CD4-positive, alpha-beta memory T cell (primary cell): Measurements from ENCODE around the gene SLC6A17. TPM values are rescaled to one million over a fixed set of nuclear protein-coding genes. Genes with fewer than 3 reads are reported as not detected.

Experiments used
- CTCF ChIA-PET: fragments of 350-600 bp; sonication (Branson Sonifier 250); formaldehyde crosslinking; loops from one replicate; lab custom pipeline; 2021; ENCODE audit warnings: inconsistent platforms; ENCODE audit not compliant: partially characterized antibody; lab: Charles Lee
- POLR2A ChIA-PET: fragments of 350-600 bp; sonication (Branson Sonifier 250); formaldehyde crosslinking; loops from one replicate; lab custom pipeline; 2021; ENCODE audit not compliant: partially characterized antibody; lab: Charles Lee
- DNase-seq, 5 donors: peaks; one replicate each; pipeline versions ENCODE4 v3.0.0 to v3.0.0-alpha.2; 2020 to 2022; ENCODE audit warnings: mixed read lengths in 1 of 5
- H3K27ac ChIP-seq: one replicate; pipeline ENCODE4 v1.7.0; 2013; ENCODE audit warnings: low read depth, low read length
- H3K27me3 ChIP-seq: 2 replicates; pipeline ENCODE4 v1.7.0; 2013; ENCODE audit warnings: mild to moderate bottlenecking, low read length, moderate library complexity; ENCODE audit not compliant: insufficient read depth
- H3K36me3 ChIP-seq: 2 replicates; pipeline ENCODE4 v1.7.0; 2013; ENCODE audit warnings: mild to moderate bottlenecking, low read length, moderate library complexity; ENCODE audit not compliant: insufficient read depth
- H3K4me1 ChIP-seq: 2 replicates; pipeline ENCODE4 v1.7.0; 2013; ENCODE audit warnings: mild to moderate bottlenecking, low read length, moderate library complexity; ENCODE audit not compliant: insufficient read depth
- H3K4me3 ChIP-seq, 2 donors: one replicate each; pipeline ENCODE4 v1.7.0; 2013; ENCODE audit warnings: low read length in 2 of 2, mild to moderate bottlenecking in 1 of 2
- H3K9me3 ChIP-seq, 2 donors: one replicate each; pipeline ENCODE4 v1.7.0; 2013; ENCODE audit warnings: low read length in 2 of 2, control low read depth in 1 of 2; ENCODE audit not compliant: control insufficient read depth in 1 of 2
- H3K27ac Mint-ChIP-seq, 7 donors: one replicate each; pipeline ENCODE4 v1.8.0; 2020 to 2021; ENCODE audit warnings: mixed read lengths in 7 of 7, mild to moderate bottlenecking in 6 of 7, inconsistent platforms in 3 of 7, moderate library complexity in 3 of 7
- H3K27me3 Mint-ChIP-seq, 2 donors: one replicate each; pipeline ENCODE4 v1.8.0; 2020 to 2021; ENCODE audit warnings: mixed read lengths in 2 of 2
- H3K36me3 Mint-ChIP-seq, 2 donors: one replicate each; pipeline ENCODE4 v1.8.0; 2020 to 2021; ENCODE audit warnings: mixed read lengths in 2 of 2, inconsistent platforms in 1 of 2, mild to moderate bottlenecking in 1 of 2
- H3K4me1 Mint-ChIP-seq, 4 donors: one replicate each; pipeline ENCODE4 v1.8.0; 2020 to 2021; ENCODE audit warnings: mixed read lengths in 4 of 4, mild to moderate bottlenecking in 1 of 4
- H3K4me3 Mint-ChIP-seq, 8 donors: one replicate each; pipeline ENCODE4 v1.8.0; 2020 to 2021; ENCODE audit warnings: mixed read lengths in 8 of 8, mild to moderate bottlenecking in 7 of 8, moderate library complexity in 6 of 8, inconsistent platforms in 3 of 8
- H3K9me3 Mint-ChIP-seq, 8 donors: one replicate each; pipeline ENCODE4 v1.8.0; 2020 to 2021; ENCODE audit warnings: mixed read lengths in 8 of 8, mild to moderate bottlenecking in 5 of 8, inconsistent platforms in 3 of 8, moderate library complexity in 1 of 8
- intact Hi-C: fragments of 100-400 bp; cut with micrococcal nuclease; formaldehyde crosslinking; loops from one replicate; pipeline ENCODE4 v1.15.1; 2023
- polyA plus RNA-seq, 2 donors: library from polyadenylated mRNA; unstranded; fragments of 300-500 nt; fragmentation: Illumina TruSeq; gene quantifications; one replicate each; pipeline ENCODE4 v1.2.3, GENCODE V29; 2021
- total RNA-seq, 2 experiments: library from RNA; stranded (reverse); gene quantifications; one replicate each; pipeline ENCODE4 v1.2.3, GENCODE V29; 2021

Gene SLC6A17
- total and polyA plus RNA-seq, 4 experiments from 2014 or later = not detected

GRCh38 chr1:110173466-110174105, 23.3 kb downstream of the SLC6A17 start:
- Histone ChIP-seq H3K9me3 (no peaks in the 10 kb centered on the region), H3K4me3 (no peak overlapping the region), H3K4me1 (no peaks in the 10 kb centered on the region), H3K27me3 (no peaks in the 10 kb centered on the region), H3K27ac (no peak overlapping the region), H3K36me3 (no peaks in the 10 kb centered on the region)
- CTCF ChIA-PET = interaction anchor here (1.3 kb wide), 1 partner anchor 23 kb away, joined by 3 read pairs; no protein-coding TSS in a partner anchor
- Mint-ChIP-seq H3K27ac (no peak overlapping the region), H3K27me3 (peaks cover 0 to 23% of the 10 kb centered on the region in 2 donors), H3K9me3 (peaks cover 0 to 6% (median 2%) of the 10 kb centered on the region in 8 donors), H3K4me1 (no peaks in the 10 kb centered on the region), H3K4me3 (no peak overlapping the region), H3K36me3 (no peaks in the 10 kb centered on the region)
- POLR2A ChIA-PET = no interaction called here
- no peak for DNase-seq
- intact Hi-C loops = no loop called here

- Mint-ChIP-seq H3K9me3 (peaks cover 0 to 12% (median 5%) of the 10 kb centered on the region in 8 donors), H3K27ac (no peak overlapping the region), H3K36me3 (no peaks in the 10 kb centered on the region), H3K4me3 (no peak overlapping the region), H3K4me1 (no peaks in the 10 kb centered on the region), H3K27me3 (peaks cover 0 to 24% of the 10 kb centered on the region in 2 donors)
- CTCF ChIA-PET = interaction anchor here (1.3 kb wide), 1 partner anchor 22 kb away, joined by 3 read pairs; no protein-coding TSS in a partner anchor
- intact Hi-C loops = no loop called here
- Histone ChIP-seq H3K4me3 (no peak overlapping the region), H3K4me1 (no peaks in the 10 kb centered on the region), H3K27ac (no peak overlapping the region), H3K27me3 (no peaks in the 10 kb centered on the region), H3K9me3 (no peaks in the 10 kb centered on the region), H3K36me3 (no peaks in the 10 kb centered on the region)
- no peak for DNase-seq
- POLR2A ChIA-PET = no interaction called here
Observed at GRCh38 chr1:110174961-110175360, 24.7 kb downstream of the SLC6A17 start.

GRCh38 chr1:110176299-110176956, 26.1 kb downstream of the SLC6A17 start:
- no peaks in the 10 kb centered on the region for H3K4me1 ChIP-seq
- Mint-ChIP-seq H3K9me3 (peaks cover 0 to 12% (median 5%) of the 10 kb centered on the region in 8 donors), H3K27ac (no peak overlapping the region), H3K4me3 (no peak overlapping the region), H3K36me3 (no peaks in the 10 kb centered on the region), H3K4me1 (no peaks in the 10 kb centered on the region), H3K27me3 (peaks cover 3 to 23% of the 10 kb centered on the region in 2 donors)
- no peak for DNase-seq
- no peaks in the 10 kb centered on the region for H3K27me3 ChIP-seq
- ChIA-PET CTCF (interaction anchor here (1.0 kb wide), 1 partner anchor 20 kb away, joined by 3 read pairs; no protein-coding TSS in a partner anchor), POLR2A (no interaction called here)
- no peak overlapping the region for H3K4me3 ChIP-seq
- H3K36me3 ChIP-seq = no peaks in the 10 kb centered on the region
- H3K9me3 ChIP-seq = no peaks in the 10 kb centered on the region
- intact Hi-C loops = no loop called here
- no peak overlapping the region for H3K27ac ChIP-seq

- Histone ChIP-seq H3K9me3 (no peaks in the 10 kb centered on the region), H3K27me3 (no peaks in the 10 kb centered on the region), H3K36me3 (no peaks in the 10 kb centered on the region), H3K27ac (no peak overlapping the region), H3K4me3 (no peak overlapping the region), H3K4me1 (no peaks in the 10 kb centered on the region)
- CTCF ChIA-PET = no interaction called here
- no peaks in the 10 kb centered on the region for H3K4me1 Mint-ChIP-seq
- peaks cover 3 to 20% of the 10 kb centered on the region in 2 donors for H3K27me3 Mint-ChIP-seq
- intact Hi-C loops = no loop called here
- no peaks in the 10 kb centered on the region for H3K36me3 Mint-ChIP-seq
- H3K27ac Mint-ChIP-seq = no peak overlapping the region
- peaks cover 0 to 12% (median 5%) of the 10 kb centered on the region in 8 donors for H3K9me3 Mint-ChIP-seq
- DNase-seq = no peak
- no peak overlapping the region for H3K4me3 Mint-ChIP-seq
- POLR2A ChIA-PET = no interaction called here
Observed at GRCh38 chr1:110177775-110178174, 27.5 kb downstream of the SLC6A17 start.

- H3K27me3 ChIP-seq = no peaks in the 10 kb centered on the region
- Mint-ChIP-seq H3K4me1 (no peaks in the 10 kb centered on the region), H3K4me3 (no peak overlapping the region), H3K27me3 (peaks cover 3 to 12% of the 10 kb centered on the region in 2 donors), H3K27ac (no peak overlapping the region), H3K36me3 (no peaks in the 10 kb centered on the region), H3K9me3 (peaks cover 0 to 6% (median 1%) of the 10 kb centered on the region in 8 donors)
- ChIA-PET POLR2A (no interaction called here), CTCF (no interaction called here)
- DNase-seq = no peak
- H3K4me1 ChIP-seq = no peaks in the 10 kb centered on the region
- no peaks in the 10 kb centered on the region for H3K9me3 ChIP-seq
- H3K36me3 ChIP-seq = no peaks in the 10 kb centered on the region
- no peak overlapping the region for H3K27ac ChIP-seq
- intact Hi-C loops = no loop called here
- no peak overlapping the region for H3K4me3 ChIP-seq
Observed at GRCh38 chr1:110183642-110184167, 33.4 kb downstream of the SLC6A17 start.

GRCh38 chr1:110184446-110184845, 34.2 kb downstream of the SLC6A17 start:
- intact Hi-C loops = no loop called here
- Mint-ChIP-seq H3K4me3 (no peak overlapping the region), H3K36me3 (no peaks in the 10 kb centered on the region), H3K27me3 (peaks cover 8 to 12% of the 10 kb centered on the region in 2 donors), H3K4me1 (no peaks in the 10 kb centered on the region), H3K9me3 (peaks cover 0 to 3% (median 0%) of the 10 kb centered on the region in 8 donors), H3K27ac (no peak overlapping the region)
- no peaks in the 10 kb centered on the region for H3K9me3 ChIP-seq
- no peak overlapping the region for H3K27ac ChIP-seq
- POLR2A ChIA-PET = no interaction called here
- DNase-seq = no peak
- no peaks in the 10 kb centered on the region for H3K27me3 ChIP-seq
- CTCF ChIA-PET = no interaction called here
- H3K4me1 ChIP-seq = no peaks in the 10 kb centered on the region
- H3K4me3 ChIP-seq = no peak overlapping the region
- H3K36me3 ChIP-seq = no peaks in the 10 kb centered on the region

- ChIA-PET CTCF (interaction anchor here (3.2 kb wide), 1 partner anchor 18 kb away, joined by 8 read pairs; no protein-coding TSS in a partner anchor), POLR2A (no interaction called here)
- Histone ChIP-seq H3K27me3 (no peaks in the 10 kb centered on the region), H3K4me1 (no peaks in the 10 kb centered on the region), H3K27ac (no peak overlapping the region), H3K36me3 (no peaks in the 10 kb centered on the region), H3K9me3 (no peaks in the 10 kb centered on the region), H3K4me3 (no peak overlapping the region)
- intact Hi-C loops = no loop called here
- DNase-seq = no peak
- Mint-ChIP-seq H3K27me3 (peaks cover 11 to 16% of the 10 kb centered on the region in 2 donors), H3K27ac (no peak overlapping the region), H3K4me1 (no peaks in the 10 kb centered on the region), H3K9me3 (peaks cover 0 to 3% (median 0%) of the 10 kb centered on the region in 8 donors), H3K36me3 (no peaks in the 10 kb centered on the region), H3K4me3 (no peak overlapping the region)
Observed at GRCh38 chr1:110185181-110185580, 34.9 kb downstream of the SLC6A17 start.
